ENCODE measurements around the gene RNF213. TPM values are rescaled to one million over a fixed set of nuclear protein-coding genes. Genes with fewer than 3 reads are reported as not detected.

Gene RNF213
- polyA plus RNA-seq (21.0 to 34.1 TPM (median 24.4 TPM) in 3 replicates), polyA minus RNA-seq (71.4 to 308 TPM (median 91.8 TPM) in 3 replicates)
- polyA plus RNA-seq (2011; ENCODE audit: low read depth): 23.0 TPM
- polyA plus RNA-seq (2011; cell fraction: cytosol; rRNA removed): 13.2 and 15.6 TPM in 2 replicates
- 131 and 145 TPM in 2 replicates for polyA plus RNA-seq (2011; cell fraction: nucleus; rRNA removed)
- polyA plus RNA-seq (2012; ENCODE audit: low replicate concordance): 25.2 and 36.9 TPM in 2 replicates
- 36.4 TPM for polyA minus RNA-seq (2011; cell fraction: cytosol; rRNA and poly(A)+ RNA removed)
- 154 and 249 TPM in 2 replicates for polyA minus RNA-seq (2011; cell fraction: nucleus; rRNA and poly(A)+ RNA removed)

- Histone ChIP-seq H3K9me3 (ENCODE audit: control insufficient read depth, low read depth, low read length) (no peaks in the 10 kb centered on the region), H3K36me3 (ENCODE audit: control insufficient read depth in 2 of 2, extremely low read depth in 1 of 2, insufficient read depth in 2 of 2, low read length in 2 of 2) (peaks cover 6 to 8% of the 10 kb centered on the region in 2 experiments), H3K4me1 (ENCODE audit: control insufficient read depth, extremely low read depth, insufficient read depth, low read length) (peaks cover 28% of the 10 kb centered on the region), H3K27ac (ENCODE audit: control insufficient read depth, insufficient read depth, low read length) (peak within 1 kb of the TSS; percentile 89), H3K79me2 (ENCODE audit: control insufficient read depth, insufficient read depth, low read length) (peaks cover 14% of the 10 kb centered on the region), H3K27me3 (ENCODE audit: control insufficient read depth, extremely low read depth, insufficient read depth, low read length) (no peaks in the 10 kb centered on the region), H3K4me2 (ENCODE audit: control insufficient read depth, extremely low read depth, insufficient read depth, low read depth, low read length) (peak within 1 kb of the TSS; percentile 85), H3K9me1 (ENCODE audit: control insufficient read depth, extremely low read depth, insufficient read depth, low read length) (no peaks in the 10 kb centered on the region), H4K20me1 (ENCODE audit: control insufficient read depth, extremely low read depth, insufficient read depth, low read length) (no peaks in the 10 kb centered on the region), H3K4me3 (ENCODE audit: control insufficient read depth in 2 of 3, extremely low read depth in 1 of 3, insufficient read depth in 2 of 3, low read depth in 1 of 3, low read length in 3 of 3) (peak within 1 kb of the TSS; percentile 83 to 93 (median 91)), H3K9ac (ENCODE audit: control insufficient read depth, extremely low read depth, insufficient read depth, low read length) (peak within 1 kb of the TSS; percentile 94), H2AFZ (ENCODE audit: control insufficient read depth, low read length) (no peak within 1 kb of the TSS)
- DNase-seq (ENCODE audit: low read depth, low spot score) (no peak), FAIRE-seq (no peak)
- TF ChIP-seq EZH2 (IDR thresholded peaks at IDR 0.05; ENCODE audit: low read length) (no peak), CTCF (optimal IDR thresholded peaks at IDR 0.05 in 1 of 3, IDR thresholded peaks at IDR 0.05 in 1 of 3, conservative IDR thresholded peaks at IDR 0.05 in 1 of 3; ENCODE audit: extremely low read depth in 1 of 3, insufficient read depth in 2 of 3, low read length in 3 of 3) (no peak)
- dilution Hi-C loops (cut with MboI; ENCODE audit: extremely low pct_ligation_motif_present, low sequenced_read_pairs): no loop called here
Measured at GRCh38 chr17:80260791-80261158, at the start of gene RNF213. RNF213 (plus strand) TSS chr17:80260852; CDS start chr17:80263682, 2,830 bp downstream.

GRCh38 chr17:80212109-80212508, 48.5 kb upstream of the RNF213 start:
- no peak overlapping the region for H2AFZ ChIP-seq (ENCODE audit: control insufficient read depth, low read length)
- no peak overlapping the region for H3K9ac ChIP-seq (ENCODE audit: control insufficient read depth, extremely low read depth, insufficient read depth, low read length)
- FAIRE-seq: no peak
- peaks cover 7 to 8% of the 10 kb centered on the region in 2 experiments for H3K36me3 ChIP-seq (ENCODE audit: control insufficient read depth in 2 of 2, extremely low read depth in 1 of 2, insufficient read depth in 2 of 2, low read length in 2 of 2)
- DNase-seq (ENCODE audit: low read depth, low spot score): no peak
- no peaks in the 10 kb centered on the region for H3K27me3 ChIP-seq (ENCODE audit: control insufficient read depth, extremely low read depth, insufficient read depth, low read length)
- dilution Hi-C loops (cut with MboI; ENCODE audit: extremely low pct_ligation_motif_present, low sequenced_read_pairs): no loop called here
- H3K9me3 ChIP-seq (ENCODE audit: control insufficient read depth, low read depth, low read length): no peaks in the 10 kb centered on the region
- TF ChIP-seq CTCF (optimal IDR thresholded peaks at IDR 0.05 in 1 of 3, IDR thresholded peaks at IDR 0.05 in 1 of 3, conservative IDR thresholded peaks at IDR 0.05 in 1 of 3; ENCODE audit: extremely low read depth in 1 of 3, insufficient read depth in 2 of 3, low read length in 3 of 3) (no peak), EZH2 (IDR thresholded peaks at IDR 0.05; ENCODE audit: low read length) (no peak)
- H3K27ac ChIP-seq (ENCODE audit: control insufficient read depth, insufficient read depth, low read length): no peak overlapping the region
- no peaks in the 10 kb centered on the region for H3K9me1 ChIP-seq (ENCODE audit: control insufficient read depth, extremely low read depth, insufficient read depth, low read length)
- H3K4me3 ChIP-seq (ENCODE audit: control insufficient read depth in 2 of 3, extremely low read depth in 1 of 3, insufficient read depth in 2 of 3, low read depth in 1 of 3, low read length in 3 of 3): no peak overlapping the region
- H3K79me2 ChIP-seq (ENCODE audit: control insufficient read depth, insufficient read depth, low read length): no peaks in the 10 kb centered on the region
- no peaks in the 10 kb centered on the region for H3K4me1 ChIP-seq (ENCODE audit: control insufficient read depth, extremely low read depth, insufficient read depth, low read length)
- no peaks in the 10 kb centered on the region for H4K20me1 ChIP-seq (ENCODE audit: control insufficient read depth, extremely low read depth, insufficient read depth, low read length)
- H3K4me2 ChIP-seq (ENCODE audit: control insufficient read depth, extremely low read depth, insufficient read depth, low read depth, low read length): no peak overlapping the region

Measured in keratinocyte (primary cell).